ENCODE data around the gene NAP1L1.

Gene NAP1L1

GRCh38 chr12:76083904-76084862 is at the start of gene NAP1L1:
TSS of gene NAP1L1 (minus strand) at chr12:76084685. CDS start at chr12:76074219, 10,466 bp downstream.
- H3K36me3 ChIP-seq (ENCODE audit: insufficient read depth, low read length), result peaks cover 16% of the 10 kb centered on the region
- peaks cover 51% of the 10 kb centered on the region for H3K79me2 ChIP-seq (ENCODE audit: control insufficient read depth, insufficient read depth, low read length, unreplicated experiment)
- H3K27ac ChIP-seq (ENCODE audit: low read depth, low read length), result peak within 1 kb of the TSS; percentile 94
- H3K27me3 ChIP-seq (ENCODE audit: insufficient read depth, low read length), result no peaks in the 10 kb centered on the region
- peak within 1 kb of the TSS; percentile 96 for H3K4me3 ChIP-seq (ENCODE audit: low read depth, low read length)
- peaks cover 32% of the 10 kb centered on the region for H3K4me1 ChIP-seq (ENCODE audit: control insufficient read depth, insufficient read depth, low read length, unreplicated experiment)
- H2AFZ ChIP-seq (ENCODE audit: low read length, unreplicated experiment), result peak within 1 kb of the TSS; percentile 31

- Histone ChIP-seq H2AFZ (ENCODE audit: low read length, unreplicated experiment) (no peak overlapping the region), H3K4me3 (ENCODE audit: low read depth, low read length) (no peak overlapping the region), H3K79me2 (ENCODE audit: control insufficient read depth, insufficient read depth, low read length, unreplicated experiment) (no peaks in the 10 kb centered on the region), H3K27ac (ENCODE audit: low read depth, low read length) (no peak overlapping the region), H3K4me1 (ENCODE audit: control insufficient read depth, insufficient read depth, low read length, unreplicated experiment) (peaks cover 14% of the 10 kb centered on the region), H3K36me3 (ENCODE audit: insufficient read depth, low read length) (no peaks in the 10 kb centered on the region), H3K27me3 (ENCODE audit: insufficient read depth, low read length) (no peaks in the 10 kb centered on the region)
These were observed 43.1 kb upstream of the NAP1L1 start for GRCh38 chr12:76127588-76127987.

GRCh38 chr12:76124456-76124855 is 40.0 kb upstream of the NAP1L1 start:
- peak overlapping the region; percentile 73 for H3K27ac ChIP-seq (ENCODE audit: low read depth, low read length)
- H3K36me3 ChIP-seq (ENCODE audit: insufficient read depth, low read length), result no peaks in the 10 kb centered on the region
- H3K4me1 ChIP-seq (ENCODE audit: control insufficient read depth, insufficient read depth, low read length, unreplicated experiment), result peaks cover 14% of the 10 kb centered on the region
- H3K4me3 ChIP-seq (ENCODE audit: low read depth, low read length), result peak overlapping the region; percentile 22; the same call in 1 of the 2 replicates
- H3K79me2 ChIP-seq (ENCODE audit: control insufficient read depth, insufficient read depth, low read length, unreplicated experiment), result no peaks in the 10 kb centered on the region
- peak overlapping the region; percentile 15 for H2AFZ ChIP-seq (ENCODE audit: low read length, unreplicated experiment)
- H3K27me3 ChIP-seq (ENCODE audit: insufficient read depth, low read length), result no peaks in the 10 kb centered on the region

GRCh38 chr12:76123259-76124212 is 39.1 kb upstream of the NAP1L1 start:
- H3K36me3 ChIP-seq (ENCODE audit: insufficient read depth, low read length), result no peaks in the 10 kb centered on the region
- peak overlapping the region; percentile 16 for H2AFZ ChIP-seq (ENCODE audit: low read length, unreplicated experiment)
- peak overlapping the region; percentile 4 for H3K4me3 ChIP-seq (ENCODE audit: low read depth, low read length)
- H3K27me3 ChIP-seq (ENCODE audit: insufficient read depth, low read length), result no peaks in the 10 kb centered on the region
- H3K4me1 ChIP-seq (ENCODE audit: control insufficient read depth, insufficient read depth, low read length, unreplicated experiment), result peaks cover 14% of the 10 kb centered on the region
- H3K27ac ChIP-seq (ENCODE audit: low read depth, low read length), result peak overlapping the region; percentile 73
- no peaks in the 10 kb centered on the region for H3K79me2 ChIP-seq (ENCODE audit: control insufficient read depth, insufficient read depth, low read length, unreplicated experiment)

- no peaks in the 10 kb centered on the region for H3K27me3 ChIP-seq (ENCODE audit: insufficient read depth, low read length)
- no peaks in the 10 kb centered on the region for H3K79me2 ChIP-seq (ENCODE audit: control insufficient read depth, insufficient read depth, low read length, unreplicated experiment)
- H2AFZ ChIP-seq (ENCODE audit: low read length, unreplicated experiment), result no peak overlapping the region
- peaks cover 14% of the 10 kb centered on the region for H3K4me1 ChIP-seq (ENCODE audit: control insufficient read depth, insufficient read depth, low read length, unreplicated experiment)
- no peak overlapping the region for H3K27ac ChIP-seq (ENCODE audit: low read depth, low read length)
- H3K36me3 ChIP-seq (ENCODE audit: insufficient read depth, low read length), result no peaks in the 10 kb centered on the region
- no peak overlapping the region for H3K4me3 ChIP-seq (ENCODE audit: low read depth, low read length)
These were observed 35.4 kb upstream of the NAP1L1 start for GRCh38 chr12:76119887-76120286.

- H3K36me3 ChIP-seq (ENCODE audit: insufficient read depth, low read length), result no peaks in the 10 kb centered on the region
- H2AFZ ChIP-seq (ENCODE audit: low read length, unreplicated experiment), result no peak overlapping the region
- no peak overlapping the region for H3K27ac ChIP-seq (ENCODE audit: low read depth, low read length)
- no peaks in the 10 kb centered on the region for H3K79me2 ChIP-seq (ENCODE audit: control insufficient read depth, insufficient read depth, low read length, unreplicated experiment)
- H3K4me3 ChIP-seq (ENCODE audit: low read depth, low read length), result no peak overlapping the region
- no peaks in the 10 kb centered on the region for H3K27me3 ChIP-seq (ENCODE audit: insufficient read depth, low read length)
- no peaks in the 10 kb centered on the region for H3K4me1 ChIP-seq (ENCODE audit: control insufficient read depth, insufficient read depth, low read length, unreplicated experiment)
These were observed 33.3 kb upstream of the NAP1L1 start for GRCh38 chr12:76117751-76118150.

- Histone ChIP-seq H2AFZ (ENCODE audit: low read length, unreplicated experiment) (no peak overlapping the region), H3K36me3 (ENCODE audit: insufficient read depth, low read length) (no peaks in the 10 kb centered on the region), H3K27ac (ENCODE audit: low read depth, low read length) (no peak overlapping the region), H3K4me1 (ENCODE audit: control insufficient read depth, insufficient read depth, low read length, unreplicated experiment) (no peaks in the 10 kb centered on the region), H3K4me3 (ENCODE audit: low read depth, low read length) (no peak overlapping the region), H3K27me3 (ENCODE audit: insufficient read depth, low read length) (no peaks in the 10 kb centered on the region), H3K79me2 (ENCODE audit: control insufficient read depth, insufficient read depth, low read length, unreplicated experiment) (no peaks in the 10 kb centered on the region)
These were observed 32.7 kb upstream of the NAP1L1 start for GRCh38 chr12:76117067-76117691.

GRCh38 chr12:76113800-76114757 is 29.6 kb upstream of the NAP1L1 start:
- no peaks in the 10 kb centered on the region for H3K27me3 ChIP-seq (ENCODE audit: insufficient read depth, low read length)
- no peak overlapping the region for H2AFZ ChIP-seq (ENCODE audit: low read length, unreplicated experiment)
- H3K4me1 ChIP-seq (ENCODE audit: control insufficient read depth, insufficient read depth, low read length, unreplicated experiment), result no peaks in the 10 kb centered on the region
- H3K27ac ChIP-seq (ENCODE audit: low read depth, low read length), result no peak overlapping the region
- H3K36me3 ChIP-seq (ENCODE audit: insufficient read depth, low read length), result no peaks in the 10 kb centered on the region
- H3K79me2 ChIP-seq (ENCODE audit: control insufficient read depth, insufficient read depth, low read length, unreplicated experiment), result no peaks in the 10 kb centered on the region
- no peak overlapping the region for H3K4me3 ChIP-seq (ENCODE audit: low read depth, low read length)

- H3K4me1 ChIP-seq (ENCODE audit: control insufficient read depth, insufficient read depth, low read length, unreplicated experiment), result peaks cover 5% of the 10 kb centered on the region
- no peak overlapping the region for H3K4me3 ChIP-seq (ENCODE audit: low read depth, low read length)
- H3K79me2 ChIP-seq (ENCODE audit: control insufficient read depth, insufficient read depth, low read length, unreplicated experiment), result no peaks in the 10 kb centered on the region
- no peaks in the 10 kb centered on the region for H3K36me3 ChIP-seq (ENCODE audit: insufficient read depth, low read length)
- no peak overlapping the region for H2AFZ ChIP-seq (ENCODE audit: low read length, unreplicated experiment)
- H3K27ac ChIP-seq (ENCODE audit: low read depth, low read length), result no peak overlapping the region
- H3K27me3 ChIP-seq (ENCODE audit: insufficient read depth, low read length), result no peaks in the 10 kb centered on the region
These were observed 26.8 kb upstream of the NAP1L1 start for GRCh38 chr12:76111209-76111749.
